Kidney capillary endothelial cell (primary cell): ENCODE data around the gene TBRG4.
"Not testable (repeated sequence)": the region's sequence is repeated elsewhere in the genome, so short reads cannot be mapped to it uniquely, and the experiment has no call there.

Experiments used
- DNase-seq: peaks from one replicate; pipeline ENCODE4 v3.0.0-alpha.2; 2018; ENCODE audit warnings: low spot score

Gene TBRG4

DNA sequence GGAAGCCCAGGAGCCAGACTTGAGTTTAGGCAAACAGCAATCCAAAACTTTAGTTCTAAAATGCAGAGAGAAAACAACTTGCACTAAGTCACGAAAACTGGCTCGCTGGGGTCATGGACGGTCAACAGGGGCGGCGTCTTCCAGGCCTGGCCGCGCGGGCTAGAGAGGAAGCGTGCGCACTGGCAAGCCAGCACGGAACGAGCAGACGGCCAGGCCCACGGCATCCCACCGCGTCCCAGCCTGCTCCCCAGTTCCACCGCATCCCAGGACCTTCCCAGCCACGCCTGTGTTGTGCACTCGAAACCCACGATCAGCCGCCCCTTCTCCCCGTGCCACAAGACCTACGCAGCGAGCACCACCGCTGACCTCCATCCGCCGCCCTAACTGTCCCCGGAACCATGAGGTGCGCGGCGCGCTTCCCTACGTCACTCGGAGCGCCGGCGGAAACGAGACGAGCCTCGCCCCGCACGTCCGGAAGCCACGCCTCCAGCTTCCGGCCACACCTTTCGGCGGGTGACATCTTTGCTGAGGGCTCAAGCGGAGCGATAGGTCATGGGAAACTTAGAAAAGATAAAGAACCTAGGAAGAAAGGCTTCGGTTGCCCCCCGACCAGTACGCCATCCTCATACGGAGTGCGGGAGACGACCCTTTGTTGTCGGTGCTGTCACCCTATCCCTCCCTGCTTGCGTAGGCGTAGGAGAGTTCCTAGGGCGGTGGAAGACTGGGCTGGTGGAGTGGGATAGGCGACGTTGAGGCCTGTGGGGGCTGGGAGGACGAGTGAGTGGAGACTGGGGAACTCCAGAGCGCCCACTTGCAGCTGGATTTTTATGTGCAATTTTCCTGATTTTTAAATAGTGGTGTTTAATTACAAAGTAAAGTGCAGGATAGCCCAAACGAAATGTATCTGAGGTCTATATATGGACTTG lies at the start of gene TBRG4:
Gene TBRG4, minus strand, starts transcription at position 400 of the 926 bp plus-strand sequence. CDS start 2,460 bp downstream, outside the sequence.
- DNase-seq = peak; percentile 95

DNA sequence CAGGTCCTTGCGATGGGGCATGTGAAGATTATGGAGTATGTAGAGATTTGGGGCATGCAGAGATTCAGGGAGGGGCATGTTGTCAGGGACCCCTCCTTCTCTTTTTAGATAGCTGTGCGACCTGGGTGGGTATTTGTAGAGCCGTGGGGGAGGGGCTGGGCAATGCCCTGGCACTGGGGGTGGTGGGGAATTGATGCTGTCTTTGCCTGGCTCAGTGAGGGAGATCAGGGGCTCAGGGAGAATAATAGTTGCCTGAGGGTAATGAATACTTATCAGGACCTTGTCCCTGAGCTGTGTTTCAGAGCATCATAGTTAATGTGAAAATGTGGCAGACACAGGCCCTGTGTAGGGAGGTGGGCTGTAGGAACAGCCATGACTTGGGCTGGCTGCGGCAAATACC lies 49.6 kb upstream of the TBRG4 start:
- DNase-seq = no peak

DNA sequence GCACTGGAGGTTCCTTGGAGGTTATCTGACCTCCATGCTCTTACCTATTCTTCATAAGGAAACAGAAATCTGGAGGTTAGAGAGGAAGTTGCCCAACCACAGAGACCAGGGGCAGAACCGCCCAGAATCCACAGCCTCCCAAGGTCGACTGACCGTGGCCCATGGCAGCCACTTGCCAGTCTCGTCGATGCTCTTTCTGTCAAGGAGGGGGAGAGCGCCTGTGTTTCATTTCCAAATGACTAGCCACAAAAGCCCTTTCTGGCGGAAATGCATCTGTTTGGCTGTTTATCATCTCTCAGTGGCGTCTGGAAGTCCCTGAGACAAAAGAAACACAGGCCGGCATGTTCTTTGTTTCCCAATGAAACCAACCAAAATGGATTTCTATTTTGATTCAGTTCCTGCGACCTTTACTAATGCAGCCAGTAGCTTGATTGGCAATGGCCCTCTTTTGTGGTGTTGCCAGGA lies 49.0 kb upstream of the TBRG4 start:
- peak; percentile 63 for DNase-seq

DNA sequence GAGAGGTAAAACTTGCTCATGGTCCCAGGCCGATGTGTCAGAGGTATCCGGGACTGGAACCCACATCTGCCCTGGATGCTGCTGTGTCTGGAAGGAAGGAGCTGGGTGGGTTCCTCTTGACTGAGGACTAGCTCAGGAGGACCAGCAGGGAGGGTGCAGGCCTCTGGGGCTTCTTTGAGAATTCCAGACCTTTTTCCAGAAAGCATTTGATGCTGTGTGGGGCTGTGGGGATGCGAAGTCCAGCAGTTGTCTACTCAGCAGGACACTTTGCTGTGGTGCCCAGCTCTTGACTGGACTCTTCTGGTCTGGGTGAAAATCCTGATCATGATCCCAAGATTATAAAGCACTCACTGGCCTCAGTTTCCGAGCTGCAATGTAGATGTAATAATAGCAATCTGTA lies 47.8 kb upstream of the TBRG4 start:
- no peak for DNase-seq

DNA sequence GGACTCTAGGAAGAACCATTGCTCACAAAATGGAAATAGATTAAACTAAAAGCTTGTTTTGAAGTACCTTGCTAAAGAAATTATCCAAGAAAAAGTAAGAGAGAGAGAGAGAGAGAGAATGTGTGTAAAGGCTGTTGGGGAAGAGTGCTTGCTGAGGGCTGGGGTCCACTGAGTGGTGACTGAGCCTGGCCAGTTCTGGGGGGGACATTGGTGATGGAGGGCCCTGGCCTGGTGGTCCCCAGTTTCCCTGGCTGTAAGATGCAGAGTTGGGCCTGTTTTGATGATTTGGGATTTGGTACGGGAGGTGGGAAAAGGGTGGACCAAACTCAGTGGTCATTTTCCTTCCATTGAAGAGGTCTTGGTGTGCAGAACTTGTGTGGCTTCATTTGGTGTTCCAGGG lies 47.0 kb upstream of the TBRG4 start:
- DNase-seq = no peak

DNA sequence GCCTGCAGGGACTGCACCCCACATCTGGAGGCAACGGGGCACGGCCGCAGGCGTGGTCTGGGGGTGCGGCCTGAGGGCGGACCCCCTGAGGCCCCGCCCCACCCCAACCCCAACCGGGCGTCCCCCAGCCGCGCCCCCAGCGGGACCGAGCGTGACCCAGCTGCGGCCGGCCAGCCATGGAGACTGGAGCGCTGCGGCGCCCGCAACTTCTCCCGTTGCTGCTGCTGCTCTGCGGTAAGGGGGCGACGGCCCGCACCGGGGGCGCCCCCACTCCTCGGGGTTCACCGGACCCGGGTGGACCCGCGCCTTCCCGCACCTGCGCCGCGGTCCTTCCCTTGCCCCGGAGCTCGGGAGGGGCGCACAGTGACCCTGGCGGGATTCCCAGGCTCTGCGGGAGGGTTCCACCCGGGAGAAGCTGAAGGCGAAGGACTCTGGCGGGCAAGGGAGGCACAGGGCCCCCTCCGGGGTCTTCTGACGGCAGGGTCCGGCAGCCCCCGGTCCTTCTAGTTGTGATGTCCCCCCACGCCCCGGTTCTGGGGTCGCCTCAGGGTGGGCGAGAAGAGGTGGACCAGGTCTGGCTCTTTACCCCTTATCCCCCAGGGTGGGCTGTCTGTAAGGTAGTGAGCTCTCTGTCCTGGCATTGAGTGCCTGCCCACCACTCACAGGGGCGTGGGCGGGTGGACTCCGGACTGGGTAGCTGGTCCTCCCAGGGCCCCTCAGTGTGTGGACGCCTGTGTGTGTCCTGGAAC lies 46.3 kb upstream of the TBRG4 start, which contains the start of gene RAMP3:
Gene RAMP3, plus strand, starts transcription at position 139 of the 749 bp plus-strand sequence. Its CDS starts 38 bp downstream, at position 177.
- DNase-seq = no peak

DNA sequence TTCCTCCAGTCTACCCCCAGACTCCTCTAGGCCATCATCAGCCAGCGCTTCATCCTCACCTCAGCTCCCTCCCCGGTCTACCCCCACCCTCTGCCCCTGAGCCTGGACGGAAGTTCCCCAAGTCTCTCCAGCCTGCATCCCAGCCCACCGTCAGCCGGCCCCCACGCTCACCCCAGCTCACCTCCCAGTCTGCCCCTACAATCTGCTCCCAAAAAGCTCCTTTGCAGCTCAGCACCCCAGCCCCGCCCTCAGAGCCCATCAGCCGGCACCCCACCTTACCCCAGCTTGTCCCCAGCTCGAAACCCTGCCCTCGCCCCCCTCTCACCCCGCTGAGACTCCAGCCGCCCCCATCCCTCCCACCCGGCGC lies 45.8 kb upstream of the TBRG4 start:
- no peak for DNase-seq

DNA sequence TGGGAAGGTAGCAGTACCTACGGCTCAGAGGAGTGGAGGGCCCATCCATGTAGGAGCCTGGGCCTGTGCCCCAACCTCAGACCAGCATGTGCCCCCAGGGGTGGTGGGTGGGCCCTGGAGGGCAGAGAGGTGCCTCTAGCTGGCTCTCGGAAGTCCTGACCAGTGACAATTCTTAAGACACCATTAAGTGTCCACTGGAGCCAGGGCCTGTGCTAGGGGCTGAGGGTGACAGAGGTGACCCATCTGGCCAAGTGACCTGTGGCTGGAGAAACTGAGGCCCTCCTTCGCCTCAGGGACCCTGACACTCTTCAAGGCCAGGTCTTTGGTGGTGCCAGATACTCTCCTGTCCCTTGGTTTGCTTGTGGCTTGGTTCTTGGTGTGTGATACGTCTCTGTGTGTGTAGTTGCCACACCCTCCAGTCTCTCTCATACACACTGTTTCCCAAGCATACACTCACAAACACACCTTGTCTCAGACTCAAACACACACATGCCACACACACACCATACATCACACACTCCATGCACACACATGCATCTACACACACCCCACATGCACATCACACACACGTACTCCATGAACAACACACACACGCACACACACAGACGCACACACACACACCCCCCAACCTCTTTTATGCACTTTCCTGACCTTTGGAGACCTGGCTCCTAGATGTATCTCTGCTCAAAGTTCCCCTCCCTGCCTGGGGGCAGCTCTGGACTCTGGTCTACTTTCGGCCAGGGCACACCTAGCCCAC lies 45.2 kb upstream of the TBRG4 start:
- DNase-seq = no peak

DNA sequence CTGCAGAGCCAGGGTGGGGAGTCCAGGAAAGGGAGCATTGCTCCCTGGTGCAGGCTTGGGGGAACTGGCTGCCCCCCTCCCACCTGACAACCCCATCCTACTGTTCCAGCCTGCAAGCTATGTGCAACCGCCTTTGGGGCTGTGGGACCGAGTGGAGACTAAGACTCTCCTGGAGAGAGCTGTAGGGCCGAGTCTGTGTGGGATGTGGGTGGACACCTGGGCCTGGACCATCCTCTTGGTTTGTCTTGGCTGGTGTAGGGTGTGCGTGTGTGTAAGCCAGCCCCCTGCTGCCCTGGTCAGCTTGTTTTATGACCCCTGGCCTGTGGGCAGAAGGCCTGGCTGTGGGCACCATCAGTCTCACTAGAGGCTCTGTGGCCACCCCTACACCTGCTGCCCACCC lies 44.4 kb upstream of the TBRG4 start:
- no peak for DNase-seq

DNA sequence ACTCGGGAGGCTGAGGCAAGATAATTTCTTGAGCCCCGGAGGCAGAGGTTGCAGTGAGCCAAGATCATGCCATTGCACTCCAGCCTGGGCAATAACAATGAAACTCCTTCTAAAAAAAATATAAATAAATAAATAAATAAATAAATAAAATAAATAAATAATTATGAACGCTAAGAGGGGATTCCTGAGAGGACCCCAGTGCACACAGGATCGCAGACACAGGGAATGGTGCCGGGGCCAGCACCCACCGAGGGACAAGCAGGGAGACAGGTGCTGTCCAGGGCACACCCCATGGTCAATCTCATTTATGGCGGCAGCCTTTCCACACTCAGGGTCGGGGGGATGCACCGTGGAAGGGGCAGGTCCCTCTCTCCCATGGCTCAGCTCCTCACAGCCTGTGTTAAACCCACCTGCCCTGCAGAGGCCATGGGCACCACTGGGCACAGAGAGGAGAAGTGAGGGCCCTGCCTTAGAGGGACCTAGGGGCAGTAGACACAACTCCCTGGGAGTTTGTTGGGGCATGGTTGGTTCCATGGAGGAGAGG lies 43.9 kb upstream of the TBRG4 start:
- DNase-seq = no peak

DNA sequence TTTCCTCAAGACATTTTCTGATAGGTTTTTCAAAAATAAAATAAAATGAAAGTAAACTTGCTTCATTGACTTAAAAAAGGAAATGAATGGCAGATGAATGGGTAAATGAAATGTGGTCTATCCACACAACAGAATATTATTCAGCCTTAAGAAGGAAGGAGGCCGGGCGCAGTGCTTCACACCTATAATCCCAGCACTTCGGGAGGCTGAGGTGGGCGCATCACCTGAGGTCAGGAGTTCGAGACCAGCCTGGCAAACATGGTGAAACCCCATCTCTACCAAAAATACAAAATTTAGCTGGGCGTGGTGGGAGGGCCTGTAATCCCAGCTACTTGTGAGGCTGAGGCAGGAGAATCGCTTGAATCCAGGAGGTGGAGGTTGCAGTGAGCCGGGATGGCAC lies 42.4 kb upstream of the TBRG4 start:
- not testable (repeated sequence) for DNase-seq

DNA sequence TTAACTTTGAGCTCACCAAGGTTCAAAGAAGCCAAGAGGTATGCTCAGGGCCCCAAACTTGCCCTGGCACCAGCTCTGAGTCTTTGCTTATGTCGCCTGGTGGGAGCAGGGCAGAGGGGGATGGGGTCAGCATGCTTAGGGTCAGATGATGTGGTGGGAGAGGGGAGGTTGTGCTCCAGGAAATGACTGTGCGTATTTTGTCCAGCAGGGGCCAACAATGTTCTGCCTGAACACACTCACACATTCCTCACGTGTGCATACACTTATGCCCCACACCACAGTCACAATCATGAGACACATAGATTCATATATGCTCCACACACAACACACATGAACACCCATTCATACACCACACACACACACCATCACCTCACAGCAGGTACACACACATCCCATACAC lies 41.7 kb upstream of the TBRG4 start:
- DNase-seq = no peak

DNA sequence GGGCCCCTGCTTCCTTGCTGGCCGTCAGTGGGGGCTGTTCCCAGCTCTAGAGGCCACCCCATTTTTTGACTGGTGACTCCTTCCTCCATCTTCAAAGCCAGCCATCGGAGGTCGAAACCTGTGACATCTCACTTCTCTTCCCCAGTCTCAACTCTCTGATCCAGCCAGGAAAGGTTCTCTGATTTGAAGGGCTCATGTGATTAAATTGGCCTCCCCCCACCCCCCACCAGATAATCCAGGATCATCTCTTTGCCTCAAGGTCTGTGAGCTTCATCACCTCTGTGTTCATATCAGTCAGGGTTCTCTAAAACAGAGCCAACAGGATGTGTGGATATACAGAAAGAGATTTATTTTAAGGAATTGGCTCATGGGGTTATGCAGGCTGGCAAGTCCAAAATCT lies 40.5 kb upstream of the TBRG4 start:
- no peak for DNase-seq

DNA sequence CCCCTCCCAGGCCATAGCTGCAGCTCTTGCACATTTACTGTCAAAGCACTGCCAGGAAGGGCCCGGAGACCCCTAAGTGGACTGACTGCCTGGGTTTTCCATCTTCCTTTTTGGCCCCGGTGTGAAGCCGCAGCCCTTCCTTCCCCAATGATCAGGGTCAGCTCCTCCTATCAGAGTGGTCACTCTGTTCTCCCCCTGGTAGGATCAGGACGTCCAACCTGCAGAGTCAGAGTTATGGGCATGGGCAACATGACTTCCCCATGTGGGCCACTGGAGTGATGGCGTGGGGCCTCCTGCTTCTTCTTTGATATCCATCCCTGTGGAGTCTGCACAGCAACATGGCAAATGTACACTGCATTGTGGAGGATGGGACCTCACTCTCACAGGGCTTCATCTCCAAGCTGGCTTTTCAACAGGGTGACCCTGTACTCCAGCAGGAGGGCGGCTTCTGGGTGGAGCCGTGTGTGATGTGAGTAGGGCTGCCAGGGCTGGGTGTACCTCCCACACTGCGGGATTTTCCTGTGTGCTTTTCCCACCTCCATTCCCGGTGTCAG lies 39.7 kb upstream of the TBRG4 start:
- DNase-seq = no peak

DNA sequence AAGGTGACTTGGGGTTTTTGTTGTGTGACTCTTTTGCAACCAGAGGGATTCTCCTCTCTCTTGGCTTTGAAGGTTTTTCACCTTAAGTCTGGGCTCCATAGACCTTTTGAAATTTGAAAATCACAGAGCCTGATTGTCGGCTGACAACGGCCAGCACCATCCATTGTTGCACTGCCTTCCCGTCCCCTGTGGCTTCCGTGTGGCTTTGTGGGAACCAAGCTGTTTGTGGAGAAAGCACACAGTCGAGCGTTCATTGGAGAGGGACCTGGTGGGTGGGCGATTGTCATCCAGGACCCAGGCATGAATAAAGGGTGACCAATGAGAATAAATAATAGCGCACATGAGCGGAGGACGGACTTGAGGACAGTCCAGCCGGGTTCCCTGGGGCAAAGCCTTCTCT lies 38.7 kb upstream of the TBRG4 start:
- DNase-seq = no peak

DNA sequence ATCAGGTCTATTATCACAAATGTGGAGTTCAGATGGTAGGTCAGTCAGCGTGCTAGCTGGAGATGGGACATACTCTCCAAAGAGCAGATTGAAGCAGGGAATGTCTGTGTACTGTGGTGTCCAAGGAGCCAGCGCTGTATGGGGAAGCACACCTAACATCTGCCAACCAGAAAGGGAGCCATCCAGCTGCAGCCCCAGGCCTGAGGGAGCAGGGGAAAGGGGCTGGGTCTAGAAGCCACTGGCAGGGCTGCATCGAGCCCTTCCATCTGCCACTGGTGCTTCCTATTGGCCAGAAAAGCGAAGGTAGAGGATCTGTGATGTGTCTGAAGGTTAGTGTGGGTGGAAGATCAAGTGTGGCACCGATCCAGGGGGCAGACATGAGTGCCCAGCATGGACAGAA lies 38.1 kb upstream of the TBRG4 start:
- no peak for DNase-seq

DNA sequence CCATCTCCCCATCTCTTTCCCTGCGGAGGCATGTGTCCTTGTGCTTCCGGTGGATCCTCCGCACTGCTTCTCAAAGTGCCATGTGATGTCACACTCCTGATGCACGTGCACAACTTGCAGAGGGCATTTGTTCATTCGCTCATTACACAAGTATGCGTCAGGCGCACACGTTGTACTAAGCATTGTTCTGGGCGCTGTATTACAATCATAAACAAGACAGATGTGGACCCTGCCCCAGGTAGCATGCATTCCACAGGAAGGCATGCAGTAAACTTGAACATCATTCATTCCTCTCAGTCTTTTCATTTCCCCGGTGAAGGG lies 37.1 kb upstream of the TBRG4 start:
- no peak for DNase-seq

DNA sequence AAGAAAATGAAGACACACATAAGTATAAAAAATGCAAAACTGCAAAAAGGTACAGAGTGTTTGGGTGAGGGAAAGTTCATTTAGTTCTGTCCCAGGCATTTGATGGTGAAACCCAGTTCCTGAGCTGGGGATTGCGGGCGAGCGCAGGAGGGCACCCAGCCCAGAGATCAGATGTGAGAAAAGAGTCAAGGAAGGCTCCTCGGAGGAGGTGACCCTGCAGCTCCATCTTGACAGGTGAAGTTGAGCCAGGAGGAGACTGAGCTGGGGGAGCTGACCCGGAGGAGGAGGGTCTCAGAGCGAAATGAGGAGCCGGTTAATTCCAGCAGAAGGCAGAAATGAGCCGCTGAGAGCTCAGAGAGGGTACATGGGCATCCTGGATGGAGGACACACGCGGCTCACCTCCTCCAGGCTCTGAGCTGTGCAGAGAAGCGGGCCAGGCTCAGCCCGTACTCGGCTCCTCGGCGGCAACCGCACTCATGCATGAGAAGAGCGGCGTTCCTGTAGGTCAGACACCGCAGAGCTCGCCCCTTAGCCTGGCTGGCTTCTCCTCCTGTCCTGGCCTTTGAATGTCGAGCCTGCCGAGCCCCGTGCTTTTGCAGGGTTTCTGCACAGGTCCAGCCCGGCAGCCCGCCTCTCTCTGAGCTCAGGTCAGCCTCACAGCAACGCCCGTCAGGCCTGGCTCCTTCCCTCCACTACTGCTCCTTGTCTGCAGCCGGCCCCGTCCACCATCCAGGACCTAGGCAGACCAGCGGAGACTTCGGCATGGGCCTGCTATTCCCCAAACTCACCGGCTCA lies 36.6 kb upstream of the TBRG4 start:
- DNase-seq = no peak

DNA sequence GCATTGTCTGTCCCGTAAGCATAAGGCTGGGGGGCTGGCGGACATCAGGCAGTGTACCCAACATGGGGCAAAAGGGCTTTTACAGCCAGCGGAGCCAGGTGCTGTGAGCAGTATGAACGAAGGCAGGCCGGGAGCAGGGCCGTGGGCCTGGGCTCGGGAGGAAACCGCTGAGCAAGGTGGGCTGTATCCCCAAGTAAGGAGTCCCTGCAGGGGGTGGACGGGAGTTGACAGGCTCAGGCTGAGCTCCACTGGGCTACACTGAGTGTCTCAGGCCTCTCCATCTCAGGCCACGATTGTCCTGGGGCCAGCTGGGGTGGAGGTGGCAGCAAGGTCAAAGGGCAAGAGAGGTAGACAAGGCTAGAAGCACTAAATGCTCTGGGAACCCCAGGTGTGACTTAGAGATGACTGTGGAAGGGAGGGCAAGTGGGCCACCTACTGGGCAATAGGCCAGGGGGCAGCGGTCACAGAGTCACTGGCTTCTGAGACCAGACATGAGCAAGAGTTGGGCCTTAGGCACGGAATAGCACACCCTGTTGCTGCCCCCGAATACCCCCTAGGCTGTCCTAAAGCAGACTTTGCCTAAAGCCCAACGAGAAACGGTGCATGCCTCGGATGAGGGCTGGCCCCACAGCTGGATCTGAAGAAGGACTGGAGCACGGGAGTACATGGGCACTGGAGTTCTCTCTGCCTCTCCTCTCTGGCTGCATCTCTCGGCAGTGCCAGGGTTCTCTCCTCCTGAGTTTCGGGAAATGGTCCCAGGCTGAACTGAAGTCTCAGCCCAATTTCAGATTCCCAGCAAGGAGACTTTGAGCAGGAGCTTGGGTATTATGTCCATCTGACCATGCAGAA lies 35.3 kb upstream of the TBRG4 start:
- DNase-seq = no peak

DNA sequence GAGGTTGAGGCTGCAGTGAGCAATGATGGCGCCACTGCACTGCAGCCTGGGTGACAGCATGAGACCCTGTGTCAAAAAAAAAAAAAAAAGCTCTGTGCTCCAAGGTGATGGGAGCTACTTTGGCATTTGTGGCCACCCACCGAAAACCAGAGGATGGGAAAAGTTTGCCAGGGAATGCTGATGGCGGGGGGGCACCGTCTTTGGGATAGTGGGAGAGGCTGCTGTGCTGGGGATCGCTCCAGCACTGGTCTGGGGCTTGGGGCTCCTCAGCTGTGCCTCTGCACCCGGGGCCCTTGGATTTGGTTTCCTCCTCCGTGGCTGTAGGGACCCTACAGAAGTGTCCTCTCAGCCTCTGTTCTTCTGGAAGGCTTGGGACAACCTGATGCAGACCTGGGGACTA lies 34.4 kb upstream of the TBRG4 start:
- DNase-seq = no peak
